Right lobe of liver (tissue), 6 donors: ENCODE measurements around the gene KCNS3. TPM values are rescaled to one million over a fixed set of nuclear protein-coding genes. Genes with fewer than 3 reads are reported as not detected.
"Not testable (repeated sequence)": the region's sequence is repeated elsewhere in the genome, so short reads cannot be mapped to it uniquely, and the experiment has no call there.

ENCODE experiments used
- ATAC-seq, 4 donors: fragments of 200-7000 bp; cut with Tn5 transposase; one replicate each; pipeline ENCODE4 v1.9.1; 2020; ENCODE audit warnings: mild to moderate bottlenecking in 4 of 4, moderate library complexity in 4 of 4
- DNase-seq, 3 donors: peaks; one replicate each; pipeline ENCODE4 v3.0.0-alpha.2; 2020
- H3K27ac ChIP-seq, 3 donors: fragments of 200-600 bp; one replicate each; pipeline ENCODE4 v1.8.0; 2022
- H3K27me3 ChIP-seq, 2 donors: fragments of 200-600 bp; one replicate each; pipeline ENCODE4 v1.8.0; 2022
- H3K36me3 ChIP-seq, 4 donors: fragments of 200-600 bp; sonication (generic) in 1 of 4; one replicate each; pipeline versions ENCODE4 v1.5.1 to v1.8.0; 2017 to 2022; ENCODE audit warnings: control low read depth in 1 of 4
- H3K4me1 ChIP-seq, 4 donors: fragments of 200-600 bp; sonication (generic) in 1 of 4; one replicate each; pipeline versions ENCODE4 v1.5.1 to v1.8.0; 2017 to 2022; ENCODE audit warnings: control low read depth in 1 of 4
- H3K4me3 ChIP-seq, 3 donors: fragments of 200-600 bp; one replicate each; pipeline ENCODE4 v1.8.0; 2022
- H3K9me3 ChIP-seq, 4 donors: fragments of 200-600 bp; sonication (generic) in 1 of 4; one replicate each; pipeline versions ENCODE4 v1.5.1 to v1.8.0; 2017 to 2022; ENCODE audit warnings: control low read depth in 1 of 4
- CTCF ChIP-seq, 4 donors: fragments of 200-600 bp in 3 of 4; fragments of 450-650 bp in 1 of 4; IDR thresholded peaks; one replicate each; pipeline versions ENCODE4 v1.5.1 to v1.8.0; 2016 to 2022; ENCODE audit warnings: antibody characterized with exemption in 4 of 4, mild to moderate bottlenecking in 2 of 4
- POLR2A ChIP-seq: fragments of 450-650 bp; IDR thresholded peaks from one replicate; pipeline ENCODE4 v1.6.1; 2017; ENCODE audit warnings: antibody characterized with exemption, mild to moderate bottlenecking
- WGBS: methylation state at CpG from one replicate; pipeline ENCODE4 v1.1.6; 2018; ENCODE audit warnings: low coverage, low lambda C conversion rate; ENCODE audit not compliant: insufficient coverage; ENCODE audit errors: missing lambda C conversion rate; 5-methylcytosine and 5-hydroxymethylcytosine counted together
- intact Hi-C, 2 donors: fragments of 100-400 bp; cut with DNase I; formaldehyde crosslinking; loops; one replicate each; pipeline versions ENCODE4 v1.11.2 to v1.14.1; 2022
- total RNA-seq, 6 experiments: library from RNA; depleted of rRNA in 2 of 6; stranded (reverse); fragments of >200 nt in 2 of 6; fragmentation: NEBNext Ultra II Directional in 3 of 6; extraction: Animal tissue kit (Norgen Biotek cat#: 25700) in 3 of 6; gene quantifications; one replicate each; pipeline versions ENCODE4 v1.1.0 to v1.2.4, GENCODE V29; 2016 to 2023
- donor health status: DM: no; HTN: yes; CAD: no.
- donor health status: DM: no; HTN: no; CAD: no.
- donor health status: DM: no; HTN: no; CAD: no.
- donor health status: DM: no; HTN: yes; CAD: no.
- donor health status: DM: no; HTN: yes; CAD: no.

KCNS3 gene
- total RNA-seq, 6 experiments from 2014 or later, result 1.3 to 6.8 (median 2.9) TPM

GRCh38 chr2:17959356-17959755 is 80.9 kb downstream of the KCNS3 start:
- intact Hi-C loops, result no loop called here
- ATAC-seq (no peak), DNase-seq (no peak)
- Histone ChIP-seq H3K27ac (no peak overlapping the region), H3K4me1 (no peaks in the 10 kb centered on the region), H3K36me3 (no peaks in the 10 kb centered on the region), H3K4me3 (no peak overlapping the region), H3K9me3 (no peaks in the 10 kb centered on the region), H3K27me3 (no peaks in the 10 kb centered on the region)
- 26% methylated on average over 3 of the region's 3 CpGs for WGBS
- TF ChIP-seq CTCF (IDR thresholded peaks at IDR 0.05), result no peak
- TF ChIP-seq POLR2A, result no peak

- H3K27me3 ChIP-seq, result no peaks in the 10 kb centered on the region
- no peaks in the 10 kb centered on the region for H3K4me1 ChIP-seq
- H3K4me3 ChIP-seq, result no peak overlapping the region
- TF ChIP-seq CTCF (IDR thresholded peaks at IDR 0.05) (no peak), POLR2A (no peak)
- WGBS, result 72% methylated on average over 5 of the region's 5 CpGs
- no peaks in the 10 kb centered on the region for H3K9me3 ChIP-seq
- DNase-seq, result no peak
- no peaks in the 10 kb centered on the region for H3K36me3 ChIP-seq
- intact Hi-C loops, result no loop called here
- H3K27ac ChIP-seq, result no peak overlapping the region
- ATAC-seq, result no peak
Measured at GRCh38 chr2:17959833-17960232, 81.4 kb downstream of the KCNS3 start.

- no peaks in the 10 kb centered on the region for H3K36me3 ChIP-seq
- WGBS, result 45% methylated on average over 4 of the region's 6 CpGs
- TF ChIP-seq CTCF (IDR thresholded peaks at IDR 0.05) (no peak), POLR2A (no peak)
- no peak overlapping the region for H3K27ac ChIP-seq
- no peaks in the 10 kb centered on the region for H3K27me3 ChIP-seq
- intact Hi-C loops, result no loop called here
- DNase-seq (no peak), ATAC-seq (no peak)
- no peaks in the 10 kb centered on the region for H3K4me1 ChIP-seq
- no peaks in the 10 kb centered on the region for H3K9me3 ChIP-seq
- H3K4me3 ChIP-seq, result no peak overlapping the region
Measured at GRCh38 chr2:17960925-17961324, 82.5 kb downstream of the KCNS3 start.

- Histone ChIP-seq H3K4me1 (no peaks in the 10 kb centered on the region), H3K36me3 (no peaks in the 10 kb centered on the region), H3K4me3 (no peak overlapping the region), H3K27ac (no peak overlapping the region), H3K27me3 (no peaks in the 10 kb centered on the region), H3K9me3 (no peaks in the 10 kb centered on the region)
- DNase-seq, result no peak
- TF ChIP-seq CTCF (IDR thresholded peaks at IDR 0.05), result no peak
- TF ChIP-seq POLR2A, result no peak
- 65% methylated on average over 2 of the region's 2 CpGs for WGBS
- intact Hi-C loops, result no loop called here
- ATAC-seq, result no peak
Measured at GRCh38 chr2:17961789-17962188, 83.3 kb downstream of the KCNS3 start.

- Histone ChIP-seq H3K9me3 (no peaks in the 10 kb centered on the region), H3K27ac (no peak overlapping the region), H3K27me3 (no peaks in the 10 kb centered on the region), H3K4me1 (no peaks in the 10 kb centered on the region), H3K4me3 (no peak overlapping the region), H3K36me3 (no peaks in the 10 kb centered on the region)
- no peak for TF ChIP-seq CTCF (IDR thresholded peaks at IDR 0.05)
- TF ChIP-seq POLR2A, result no peak
- DNase-seq, result no peak
- ATAC-seq, result no peak
- intact Hi-C loops, result no loop called here
- 3% methylated on average over 2 of the region's 2 CpGs for WGBS
Measured at GRCh38 chr2:17962876-17963275, 84.4 kb downstream of the KCNS3 start.

GRCh38 chr2:17963571-17963970 is 85.1 kb downstream of the KCNS3 start:
- WGBS, result 87% methylated on average over 12 of the region's 16 CpGs
- intact Hi-C loops, ATAC-seq, H3K36me3 ChIP-seq, H3K4me1 ChIP-seq, H3K4me3 ChIP-seq, H3K27me3 ChIP-seq, H3K9me3 ChIP-seq, DNase-seq, H3K27ac ChIP-seq: not testable (repeated sequence)
